GM12801 (cell line): ENCODE results near the gene RIMBP2.

Experiments used
- CTCF ChIP-seq: IDR thresholded peaks from one replicate; pipeline ENCODE4 v1.5.1; 2011; ENCODE audit warnings: control low read depth; ENCODE audit not compliant: insufficient read length; ENCODE audit errors: extremely low read depth

RIMBP2 gene

GRCh38 chr12:130702966-130703732 is 12.9 kb downstream of the RIMBP2 start:
- no peak for TF ChIP-seq CTCF

DNA sequence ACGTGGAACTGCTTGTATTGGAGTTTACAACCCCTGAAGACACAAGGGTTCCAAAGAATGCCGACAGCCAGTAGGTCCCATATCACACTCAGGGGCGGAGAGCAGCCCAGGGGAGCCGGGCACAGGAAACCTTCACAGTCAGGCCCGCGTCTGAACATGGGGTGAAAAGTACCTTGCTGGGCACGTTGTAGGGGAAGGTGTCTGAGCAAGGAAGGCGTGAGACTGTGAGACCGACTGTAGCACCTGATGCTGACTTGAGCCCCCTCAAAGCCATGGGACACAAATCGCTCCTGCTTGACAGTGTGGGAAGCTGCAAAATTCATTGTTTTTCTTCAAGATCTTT is 14.7 kb downstream of the RIMBP2 start:
- no peak for TF ChIP-seq CTCF

- no peak for TF ChIP-seq CTCF
These were observed 15.4 kb downstream of the RIMBP2 start for GRCh38 chr12:130700492-130701401.

DNA sequence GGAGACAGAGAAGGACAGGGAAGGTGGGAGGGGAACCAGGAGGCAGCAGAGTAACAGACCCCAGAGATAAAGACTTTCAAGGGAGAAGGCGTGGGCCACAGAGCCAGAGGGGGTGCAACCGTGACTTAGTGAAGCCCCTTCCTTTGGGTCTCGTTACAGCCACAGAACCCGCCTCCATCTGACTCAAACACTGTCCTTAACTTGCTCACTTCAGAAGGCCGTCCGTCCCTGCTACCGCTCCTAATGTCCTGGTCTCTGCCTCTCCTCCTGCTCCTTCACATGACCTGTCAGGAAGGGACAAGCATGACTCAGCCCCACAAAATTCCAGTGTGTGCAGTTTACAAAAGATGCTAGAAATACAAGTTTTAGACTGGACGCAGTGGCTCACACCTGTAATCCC is 18.0 kb downstream of the RIMBP2 start:
- TF ChIP-seq CTCF: no peak

DNA sequence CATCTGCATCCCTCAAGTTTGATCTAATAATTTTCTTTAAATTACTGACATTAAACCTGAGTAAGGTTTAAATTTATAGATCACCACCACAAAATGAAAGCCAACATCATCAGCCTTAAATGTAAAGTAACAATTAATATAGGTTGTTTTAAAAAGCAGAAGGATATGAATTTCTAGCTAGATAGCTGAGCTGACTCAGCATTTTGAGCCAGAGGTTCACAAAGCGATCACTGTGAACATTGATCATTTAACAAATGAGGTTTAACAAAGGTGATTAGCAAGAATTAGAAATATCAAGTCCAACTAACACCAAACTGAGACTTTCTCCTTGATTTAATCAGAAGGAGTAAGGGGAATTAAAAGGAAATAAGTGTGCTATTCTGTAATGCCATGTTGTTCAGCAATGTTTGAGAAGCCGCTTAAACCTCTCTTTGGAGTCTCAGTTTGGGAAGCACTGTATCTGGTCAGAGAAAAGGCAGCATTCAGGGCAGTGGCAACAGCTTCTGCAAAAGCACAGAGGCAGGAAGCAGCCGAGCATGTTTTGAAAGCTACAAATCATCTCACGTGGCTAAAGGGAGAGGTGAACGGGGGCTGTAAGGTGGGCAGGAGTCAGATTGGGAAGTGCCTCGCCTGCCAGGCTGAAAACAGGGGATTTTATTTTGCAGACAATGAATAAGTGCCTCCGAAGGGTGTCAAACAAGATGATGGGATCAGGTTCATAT is 19.6 kb downstream of the RIMBP2 start:
- TF ChIP-seq CTCF: no peak

DNA sequence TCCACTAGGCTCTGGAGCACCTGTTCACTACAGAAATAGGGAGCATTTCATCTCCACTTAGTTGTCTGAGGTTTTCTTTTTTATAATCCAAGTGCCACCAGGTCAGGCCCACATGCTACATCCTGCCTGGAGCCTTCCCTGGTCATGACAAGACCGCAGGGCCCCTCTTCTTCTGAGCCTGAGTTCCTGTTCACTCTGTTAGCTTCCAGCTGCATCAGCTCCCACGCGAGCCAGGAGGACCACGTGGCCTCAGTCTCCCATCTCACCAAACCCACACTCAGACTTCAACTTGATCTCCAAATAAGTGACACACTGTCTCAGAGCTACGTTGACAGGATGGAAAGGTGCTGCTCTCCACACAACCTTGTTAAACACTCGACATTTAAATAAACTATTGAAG is 21.0 kb downstream of the RIMBP2 start:
- no peak for TF ChIP-seq CTCF
